ENCODE data around the gene PANK4. TPM values are rescaled to one million over a fixed set of nuclear protein-coding genes. Genes with fewer than 3 reads are reported as not detected.
A peak's percentile ranks its signal among the peaks of the same experiment; 100 is the strongest.

PANK4 gene
- total RNA-seq, 1 experiment from 2014 or later: 24.4 TPM

DNA sequence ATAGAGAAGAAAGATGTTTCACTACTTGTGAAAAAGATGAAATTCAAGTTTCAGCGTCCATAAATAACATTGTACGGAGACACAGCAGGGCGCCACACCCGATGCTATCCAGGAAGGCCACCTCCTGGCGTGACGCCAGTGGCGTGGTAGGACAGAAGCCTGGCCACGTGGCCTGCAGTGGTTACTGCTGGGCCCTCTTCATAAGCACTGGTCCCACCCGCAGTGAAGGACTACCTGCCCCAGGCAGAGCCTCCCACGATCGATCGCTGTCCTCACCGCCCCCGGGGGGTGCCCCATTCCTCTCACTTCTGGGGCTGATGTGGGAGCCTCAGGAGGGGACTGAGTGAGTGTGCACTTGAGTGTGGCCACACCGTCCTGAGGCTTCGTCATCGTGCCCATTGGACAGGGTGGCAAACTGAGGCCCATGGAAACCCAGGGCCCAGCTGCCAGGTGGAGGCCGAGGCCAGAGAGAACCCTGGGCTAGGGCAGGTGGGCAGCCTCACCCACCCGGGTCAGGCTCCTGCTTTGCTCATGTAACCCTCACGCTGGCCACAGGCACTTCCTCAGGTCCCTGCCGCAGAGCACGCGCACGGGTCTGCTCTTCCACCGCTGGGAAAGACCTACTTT lies 15.3 kb upstream of the PANK4 start:
- Mint-ChIP-seq H3K4me3 (ENCODE audit: low read depth, unreplicated experiment) (no peak overlapping the region), H3K27me3 (ENCODE audit: unreplicated experiment) (no peaks in the 10 kb centered on the region), H3K9me3 (ENCODE audit: low read depth, unreplicated experiment) (no peaks in the 10 kb centered on the region), H3K27ac (ENCODE audit: unreplicated experiment) (no peak overlapping the region), H3K36me3 (ENCODE audit: insufficient read depth, unreplicated experiment) (peaks cover 11% of the 10 kb centered on the region), H3K4me1 (ENCODE audit: low read depth, unreplicated experiment) (no peaks in the 10 kb centered on the region)
- intact Hi-C loops (cut with micrococcal nuclease; ENCODE audit: unreplicated experiment): loop anchor here (10.0 kb wide), 1 partner anchor 347 kb away; the partner anchor contains the start of gene FAAP20
- CTCF ChIA-PET: no interaction called here
- no TSS peak for BruUV-seq (replicated peaks)
- peak; percentile 56 for DNase-seq
- TF ChIP-seq, protein P1, sequence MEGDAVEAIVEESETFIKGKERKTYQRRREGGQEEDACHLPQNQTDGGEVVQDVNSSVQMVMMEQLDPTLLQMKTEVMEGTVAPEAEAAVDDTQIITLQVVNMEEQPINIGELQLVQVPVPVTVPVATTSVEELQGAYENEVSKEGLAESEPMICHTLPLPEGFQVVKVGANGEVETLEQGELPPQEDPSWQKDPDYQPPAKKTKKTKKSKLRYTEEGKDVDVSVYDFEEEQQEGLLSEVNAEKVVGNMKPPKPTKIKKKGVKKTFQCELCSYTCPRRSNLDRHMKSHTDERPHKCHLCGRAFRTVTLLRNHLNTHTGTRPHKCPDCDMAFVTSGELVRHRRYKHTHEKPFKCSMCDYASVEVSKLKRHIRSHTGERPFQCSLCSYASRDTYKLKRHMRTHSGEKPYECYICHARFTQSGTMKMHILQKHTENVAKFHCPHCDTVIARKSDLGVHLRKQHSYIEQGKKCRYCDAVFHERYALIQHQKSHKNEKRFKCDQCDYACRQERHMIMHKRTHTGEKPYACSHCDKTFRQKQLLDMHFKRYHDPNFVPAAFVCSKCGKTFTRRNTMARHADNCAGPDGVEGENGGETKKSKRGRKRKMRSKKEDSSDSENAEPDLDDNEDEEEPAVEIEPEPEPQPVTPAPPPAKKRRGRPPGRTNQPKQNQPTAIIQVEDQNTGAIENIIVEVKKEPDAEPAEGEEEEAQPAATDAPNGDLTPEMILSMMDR (IDR thresholded peaks at IDR 0.05; ENCODE audit: unreplicated experiment): no peak

DNA sequence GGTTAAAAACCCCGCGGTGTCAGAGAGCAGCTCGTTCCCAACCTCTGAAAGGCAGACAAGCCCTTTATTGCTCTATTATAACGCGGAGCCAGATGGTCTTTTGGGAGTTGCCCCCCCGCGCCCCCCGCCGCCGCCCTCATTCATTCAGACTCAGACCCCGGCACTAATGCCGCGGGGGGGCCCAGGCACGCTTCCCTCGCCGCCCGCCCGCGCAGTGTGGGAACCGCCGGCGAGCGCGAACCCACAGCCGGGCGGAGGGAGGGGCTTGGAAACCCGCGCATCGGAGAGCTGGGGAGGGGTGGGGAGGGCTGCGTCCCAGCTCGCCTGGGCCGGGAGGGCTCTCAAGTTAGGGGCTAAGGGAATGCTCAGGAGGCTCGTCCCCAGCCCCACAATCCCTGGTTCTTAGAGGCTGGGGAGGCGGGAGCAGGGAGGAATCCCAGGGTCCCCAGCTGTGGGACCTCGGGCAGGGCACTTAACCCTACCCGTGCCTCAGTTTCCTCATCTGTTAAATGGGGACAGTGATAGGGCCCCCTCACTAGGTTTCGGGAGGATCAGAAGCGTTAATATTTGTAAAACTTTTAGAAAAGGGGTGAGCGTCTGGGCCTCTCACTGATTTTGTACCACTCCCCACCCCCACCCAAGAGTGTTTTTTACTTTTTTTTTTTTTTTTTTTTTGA lies 14.6 kb upstream of the PANK4 start:
- H3K9me3 Mint-ChIP-seq (ENCODE audit: low read depth, unreplicated experiment): no peaks in the 10 kb centered on the region
- no TSS peak for BruUV-seq (replicated peaks)
- no peak overlapping the region for H3K4me3 Mint-ChIP-seq (ENCODE audit: low read depth, unreplicated experiment)
- TF ChIP-seq, protein P1 (IDR thresholded peaks at IDR 0.05; ENCODE audit: unreplicated experiment): no peak
- H3K36me3 Mint-ChIP-seq (ENCODE audit: insufficient read depth, unreplicated experiment): peaks cover 4% of the 10 kb centered on the region
- H3K4me1 Mint-ChIP-seq (ENCODE audit: low read depth, unreplicated experiment): no peaks in the 10 kb centered on the region
- DNase-seq: no peak
- CTCF ChIA-PET: no interaction called here
- H3K27ac Mint-ChIP-seq (ENCODE audit: unreplicated experiment): no peak overlapping the region
- intact Hi-C loops (cut with micrococcal nuclease; ENCODE audit: unreplicated experiment): loop anchor here (10.0 kb wide), 1 partner anchor 346 kb away; the partner anchor contains the start of gene FAAP20
- H3K27me3 Mint-ChIP-seq (ENCODE audit: unreplicated experiment): no peaks in the 10 kb centered on the region

DNA sequence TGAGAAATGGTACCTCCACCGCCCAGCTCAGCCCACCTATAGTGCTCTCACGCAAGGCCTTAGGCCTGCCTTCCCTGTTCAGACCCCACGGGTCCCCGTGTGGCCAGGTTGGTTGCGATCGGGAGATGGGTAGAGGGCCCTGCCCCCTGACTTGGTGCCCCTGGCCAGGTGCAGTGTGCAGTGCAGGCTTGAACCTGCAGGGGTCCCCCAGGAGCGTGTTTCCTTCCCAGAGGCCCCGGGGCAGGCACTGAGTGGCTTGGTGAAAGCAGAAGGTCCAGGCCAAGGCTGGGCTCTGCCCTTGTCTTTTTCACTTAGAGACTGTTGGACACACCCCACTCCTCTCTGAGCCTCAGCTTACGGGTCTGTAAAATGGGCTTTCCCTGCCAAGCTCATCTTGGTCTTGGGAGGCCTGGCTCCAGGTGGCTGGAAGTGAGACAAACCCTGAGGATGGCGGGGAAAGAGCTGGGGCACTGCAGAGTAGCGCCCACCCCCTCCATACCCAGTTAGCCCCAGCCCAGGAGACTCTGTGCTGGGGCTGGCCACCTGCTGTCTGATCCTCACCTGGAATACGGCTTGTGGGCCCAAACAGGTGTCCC lies 13.0 kb upstream of the PANK4 start:
- Mint-ChIP-seq H3K9me3 (ENCODE audit: low read depth, unreplicated experiment) (no peaks in the 10 kb centered on the region), H3K4me1 (ENCODE audit: low read depth, unreplicated experiment) (peaks cover 8% of the 10 kb centered on the region), H3K36me3 (ENCODE audit: insufficient read depth, unreplicated experiment) (no peaks in the 10 kb centered on the region), H3K27me3 (ENCODE audit: unreplicated experiment) (no peaks in the 10 kb centered on the region), H3K4me3 (ENCODE audit: low read depth, unreplicated experiment) (no peak overlapping the region), H3K27ac (ENCODE audit: unreplicated experiment) (no peak overlapping the region)
- DNase-seq: peak; percentile 23
- TF ChIP-seq, protein P1 (IDR thresholded peaks at IDR 0.05; ENCODE audit: unreplicated experiment): no peak
- intact Hi-C loops (cut with micrococcal nuclease; ENCODE audit: unreplicated experiment): no loop called here
- CTCF ChIA-PET: no interaction called here
- no TSS peak for BruUV-seq (replicated peaks)

DNA sequence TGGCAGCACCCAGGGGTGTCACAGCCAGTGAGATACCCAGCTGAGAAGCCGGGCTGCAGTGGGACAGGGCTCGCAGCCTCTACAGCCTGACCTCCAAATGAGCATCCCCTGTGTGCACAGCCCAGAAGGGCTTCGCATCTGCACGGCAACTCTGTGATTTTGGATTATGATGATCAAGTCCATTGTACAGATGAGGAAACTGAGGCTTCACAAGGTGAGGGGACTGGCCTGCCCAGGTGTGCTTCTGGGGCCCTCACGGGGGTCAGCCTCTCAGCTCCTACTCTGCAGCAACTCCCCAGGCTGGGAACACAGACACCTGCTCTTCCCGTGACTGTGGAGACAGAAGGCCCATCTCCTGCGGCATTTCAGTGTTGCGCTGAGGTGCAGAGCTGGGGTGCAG lies 12.5 kb upstream of the PANK4 start:
- DNase-seq: no peak
- TF ChIP-seq, protein P1 (IDR thresholded peaks at IDR 0.05; ENCODE audit: unreplicated experiment): no peak
- H3K9me3 Mint-ChIP-seq (ENCODE audit: low read depth, unreplicated experiment): no peaks in the 10 kb centered on the region
- H3K36me3 Mint-ChIP-seq (ENCODE audit: insufficient read depth, unreplicated experiment): no peaks in the 10 kb centered on the region
- no peak overlapping the region for H3K4me3 Mint-ChIP-seq (ENCODE audit: low read depth, unreplicated experiment)
- intact Hi-C loops (cut with micrococcal nuclease; ENCODE audit: unreplicated experiment): no loop called here
- no peaks in the 10 kb centered on the region for H3K27me3 Mint-ChIP-seq (ENCODE audit: unreplicated experiment)
- H3K4me1 Mint-ChIP-seq (ENCODE audit: low read depth, unreplicated experiment): peaks cover 8% of the 10 kb centered on the region
- H3K27ac Mint-ChIP-seq (ENCODE audit: unreplicated experiment): no peak overlapping the region
- CTCF ChIA-PET: no interaction called here
- BruUV-seq (replicated peaks): no TSS peak
